Measurements from ENCODE around the gene THUMPD3. TPM values are rescaled to one million over a fixed set of nuclear protein-coding genes. Genes with fewer than 3 reads are reported as not detected.

Gene THUMPD3, protein sequence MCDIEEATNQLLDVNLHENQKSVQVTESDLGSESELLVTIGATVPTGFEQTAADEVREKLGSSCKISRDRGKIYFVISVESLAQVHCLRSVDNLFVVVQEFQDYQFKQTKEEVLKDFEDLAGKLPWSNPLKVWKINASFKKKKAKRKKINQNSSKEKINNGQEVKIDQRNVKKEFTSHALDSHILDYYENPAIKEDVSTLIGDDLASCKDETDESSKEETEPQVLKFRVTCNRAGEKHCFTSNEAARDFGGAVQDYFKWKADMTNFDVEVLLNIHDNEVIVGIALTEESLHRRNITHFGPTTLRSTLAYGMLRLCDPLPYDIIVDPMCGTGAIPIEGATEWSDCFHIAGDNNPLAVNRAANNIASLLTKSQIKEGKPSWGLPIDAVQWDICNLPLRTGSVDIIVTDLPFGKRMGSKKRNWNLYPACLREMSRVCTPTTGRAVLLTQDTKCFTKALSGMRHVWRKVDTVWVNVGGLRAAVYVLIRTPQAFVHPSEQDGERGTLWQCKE
- polyA plus RNA-seq (ENCODE audit: insufficient read length), result 27.0 TPM

DNA sequence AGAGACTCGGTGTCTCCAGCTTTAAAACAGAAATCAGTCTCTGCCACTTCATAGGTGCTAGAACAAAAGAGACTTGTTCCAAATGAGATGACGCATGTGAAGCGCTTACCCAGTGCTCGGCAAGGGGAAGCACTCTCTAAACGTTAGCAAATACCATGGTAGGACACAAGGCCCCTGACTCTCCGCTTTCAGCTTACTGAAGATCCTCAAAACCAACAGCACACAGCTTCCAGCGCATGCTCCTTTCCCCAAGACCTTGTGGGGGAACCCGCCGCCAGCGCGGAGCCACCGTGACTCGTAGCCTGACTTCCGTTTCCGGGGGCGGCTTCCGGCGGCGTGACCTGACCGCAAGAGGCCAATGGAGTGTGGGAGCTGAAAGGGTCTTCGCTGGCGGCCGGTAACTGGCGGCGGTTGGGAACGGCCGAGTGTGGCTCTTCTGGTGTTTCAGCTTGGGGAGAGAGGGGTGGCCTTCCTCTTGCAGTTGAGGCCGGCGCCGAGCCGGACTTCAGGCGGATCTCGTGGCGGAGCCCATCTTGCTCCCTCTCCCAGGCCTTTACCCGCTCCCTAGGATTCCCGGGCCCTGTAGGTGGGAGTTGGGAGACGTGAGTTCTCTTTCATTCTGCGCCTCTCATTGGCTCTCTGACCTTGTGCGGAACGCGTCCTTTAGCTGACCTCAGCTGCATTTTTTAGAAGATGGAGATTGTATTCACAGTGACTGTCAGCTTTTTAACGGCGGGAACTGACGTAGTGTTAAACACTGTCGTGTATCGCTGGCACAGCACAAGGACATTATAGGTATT lies at the start of gene THUMPD3:
Gene THUMPD3, plus strand, starts transcription at position 324 of the 800 bp plus-strand sequence. CDS start 2,015 bp downstream, outside the sequence.
- DNase-seq, result peak; percentile 90

DNA sequence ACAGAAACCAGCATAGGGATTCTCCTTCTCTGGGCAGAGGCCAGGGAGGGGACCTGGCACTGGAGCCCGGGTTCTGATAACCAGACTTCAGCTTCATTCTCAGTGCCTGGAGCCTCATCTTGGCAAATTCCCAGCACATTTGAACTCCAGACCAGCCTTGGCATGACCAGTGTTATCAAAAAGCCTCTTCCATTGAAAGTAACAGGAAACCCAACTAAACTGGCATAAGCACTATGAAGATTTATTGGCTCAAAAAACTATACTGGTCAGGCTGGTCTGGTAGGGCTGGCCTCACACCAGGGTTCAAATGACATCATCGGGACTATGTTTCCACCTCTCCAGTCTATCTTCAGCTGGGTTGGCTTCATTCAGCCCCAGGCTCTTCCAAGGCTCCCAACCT lies 48.1 kb upstream of the THUMPD3 start:
- DNase-seq, result no peak

DNA sequence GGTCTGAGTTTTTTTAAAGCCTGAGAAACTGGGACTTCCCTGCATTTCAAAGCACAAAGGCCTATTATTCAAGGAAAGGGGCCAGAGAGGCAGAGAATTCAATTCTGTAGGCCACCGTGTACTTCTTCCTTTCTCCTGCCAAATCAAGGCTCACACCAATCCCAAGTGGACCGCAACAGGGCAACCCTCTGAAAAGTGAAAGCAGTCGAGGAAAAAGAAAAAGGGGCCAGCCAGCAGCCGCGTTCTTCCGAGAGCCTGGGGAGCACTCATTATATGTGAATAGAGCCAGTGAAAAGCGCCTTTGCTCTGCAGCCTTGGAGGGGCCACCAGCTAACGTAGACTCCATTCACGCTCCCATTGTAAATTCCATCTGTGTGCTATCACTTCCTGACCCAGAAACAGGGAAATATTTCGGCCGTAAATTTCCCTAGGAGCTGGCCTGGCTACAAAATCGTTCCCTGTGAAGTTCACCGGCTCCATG lies 45.9 kb upstream of the THUMPD3 start:
- peak; percentile 78 for DNase-seq

DNA sequence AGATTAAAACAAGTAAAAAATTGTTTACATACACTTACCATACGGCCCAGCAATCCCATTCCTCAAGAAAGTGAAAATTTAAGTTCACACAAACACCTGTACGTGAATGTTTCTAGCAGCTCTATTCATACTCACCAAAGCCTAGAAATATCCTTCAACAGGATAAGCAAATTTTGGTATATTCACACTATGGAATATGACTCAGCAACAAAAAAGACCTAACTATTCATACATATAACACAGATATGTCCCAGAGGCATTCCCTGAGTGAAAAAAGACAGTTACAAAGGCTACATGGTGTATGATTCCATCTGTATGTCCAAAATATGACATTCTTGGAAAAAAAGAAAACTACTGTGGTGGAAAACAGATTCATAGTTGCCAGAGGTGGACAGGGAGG lies 40.1 kb upstream of the THUMPD3 start:
- no peak for DNase-seq

DNA sequence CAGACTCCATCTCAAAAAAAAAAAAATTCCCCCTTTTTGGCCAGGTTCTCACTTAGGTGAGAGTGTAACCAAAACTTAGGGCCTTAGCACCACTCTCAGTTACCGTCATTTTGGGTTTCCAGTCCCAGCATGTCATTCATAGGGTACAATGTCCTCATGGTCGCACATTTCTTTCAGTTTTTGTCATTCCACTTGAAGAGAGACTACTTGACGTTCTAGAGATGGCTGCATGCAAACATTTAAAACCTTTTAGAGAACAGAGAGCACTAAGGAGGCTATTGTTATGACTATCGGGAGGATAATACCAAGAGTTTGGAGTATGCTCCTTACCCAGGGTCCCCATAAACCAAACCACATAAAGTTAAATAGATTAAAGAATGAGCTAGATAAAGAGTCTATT lies 37.9 kb upstream of the THUMPD3 start:
- DNase-seq, result no peak

DNA sequence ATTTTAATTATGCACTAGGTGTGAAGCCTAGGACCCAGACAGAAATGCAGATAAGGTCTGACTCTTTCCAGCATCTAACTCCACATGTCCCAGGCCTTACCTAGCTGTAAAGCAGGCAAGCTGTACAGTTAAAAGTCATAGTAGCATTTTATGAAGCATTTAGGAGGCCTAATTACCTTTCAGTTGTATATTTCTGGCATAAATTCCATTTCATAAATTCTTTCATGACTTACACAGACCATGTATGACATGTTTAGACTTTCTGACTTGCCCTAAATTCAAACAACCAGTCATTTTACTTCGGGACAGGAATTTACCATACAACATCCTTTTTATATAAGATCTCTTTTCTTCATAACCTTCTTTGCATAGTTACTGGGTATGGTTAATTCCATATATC lies 35.3 kb upstream of the THUMPD3 start:
- DNase-seq, result no peak

DNA sequence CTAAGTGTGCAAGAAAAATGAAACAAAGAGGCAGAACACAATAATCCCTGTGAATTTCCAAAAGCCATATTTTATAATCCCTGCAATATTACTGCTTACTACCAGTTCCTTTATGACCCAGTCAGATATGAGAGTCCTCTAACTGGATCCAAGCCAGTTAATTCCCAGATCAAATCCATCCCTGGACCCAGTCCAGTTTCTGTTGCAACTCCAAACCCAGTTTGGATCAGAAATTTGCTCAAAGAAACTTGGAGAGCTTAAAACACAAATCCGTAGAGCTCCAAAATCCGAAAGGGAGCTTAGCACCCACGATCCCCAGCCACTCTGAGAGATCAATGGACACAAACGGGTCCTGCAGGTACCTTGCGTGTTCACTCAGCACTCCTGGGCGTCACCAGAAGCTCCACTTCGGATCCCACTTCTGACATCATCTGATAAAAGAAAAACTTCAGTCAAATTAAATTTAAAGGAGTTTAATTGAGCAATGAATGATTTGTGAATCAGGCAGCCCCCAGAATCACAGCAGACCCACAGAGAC lies 32.6 kb upstream of the THUMPD3 start:
- no peak for DNase-seq

DNA sequence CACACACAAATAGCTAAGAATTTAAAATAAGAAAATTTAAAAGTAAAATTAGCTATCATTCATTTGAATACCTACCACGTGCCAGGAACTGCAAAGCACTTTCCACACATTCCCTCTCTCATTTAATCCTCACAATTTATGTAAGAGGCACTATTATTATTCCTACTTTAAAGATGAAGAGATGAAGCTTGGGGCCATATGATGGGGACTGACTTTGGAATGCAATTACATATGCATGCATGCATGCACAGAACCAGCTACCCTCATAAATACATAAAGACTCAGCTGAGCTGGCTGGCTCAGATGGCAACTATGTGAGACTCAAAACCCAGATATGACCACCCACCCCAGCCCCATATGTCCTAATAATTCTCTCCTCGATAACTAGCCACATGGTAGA lies 31.7 kb upstream of the THUMPD3 start:
- no peak for DNase-seq

DNA sequence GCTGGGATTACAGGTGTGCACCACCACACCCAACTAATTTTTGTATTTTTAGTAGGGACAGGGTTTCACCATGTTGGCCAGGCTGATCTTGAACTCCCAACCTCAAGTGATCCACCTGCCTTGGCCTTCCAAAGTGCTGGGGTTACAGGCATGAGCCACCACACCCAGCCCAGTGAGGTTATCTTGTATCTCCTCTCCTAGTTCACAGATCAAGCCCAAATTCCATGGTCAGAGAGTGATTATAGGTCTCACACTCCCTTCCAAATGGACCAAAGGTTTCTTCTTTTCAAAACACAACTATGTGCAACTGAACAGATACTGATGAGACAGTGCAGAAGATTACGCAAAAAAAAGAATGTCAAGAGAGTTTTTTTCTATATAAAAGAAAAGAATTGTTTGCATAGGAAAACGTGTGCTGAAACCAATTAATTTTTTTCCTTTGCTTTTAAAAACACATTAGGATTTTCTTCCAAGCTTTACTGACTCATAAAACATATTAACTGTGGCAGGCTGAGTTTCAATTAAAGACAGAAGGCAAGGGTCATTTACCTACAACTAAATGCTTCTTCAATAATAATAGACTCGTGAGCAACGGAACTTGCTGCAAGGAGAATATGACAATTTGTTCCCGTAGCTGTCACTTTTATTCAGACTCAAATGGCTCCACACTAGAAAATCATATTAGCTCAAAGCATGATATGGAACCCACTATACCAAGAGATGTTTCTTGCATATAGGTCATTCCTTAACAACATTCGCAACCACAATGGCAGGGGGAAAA lies 30.4 kb upstream of the THUMPD3 start:
- no peak for DNase-seq

DNA sequence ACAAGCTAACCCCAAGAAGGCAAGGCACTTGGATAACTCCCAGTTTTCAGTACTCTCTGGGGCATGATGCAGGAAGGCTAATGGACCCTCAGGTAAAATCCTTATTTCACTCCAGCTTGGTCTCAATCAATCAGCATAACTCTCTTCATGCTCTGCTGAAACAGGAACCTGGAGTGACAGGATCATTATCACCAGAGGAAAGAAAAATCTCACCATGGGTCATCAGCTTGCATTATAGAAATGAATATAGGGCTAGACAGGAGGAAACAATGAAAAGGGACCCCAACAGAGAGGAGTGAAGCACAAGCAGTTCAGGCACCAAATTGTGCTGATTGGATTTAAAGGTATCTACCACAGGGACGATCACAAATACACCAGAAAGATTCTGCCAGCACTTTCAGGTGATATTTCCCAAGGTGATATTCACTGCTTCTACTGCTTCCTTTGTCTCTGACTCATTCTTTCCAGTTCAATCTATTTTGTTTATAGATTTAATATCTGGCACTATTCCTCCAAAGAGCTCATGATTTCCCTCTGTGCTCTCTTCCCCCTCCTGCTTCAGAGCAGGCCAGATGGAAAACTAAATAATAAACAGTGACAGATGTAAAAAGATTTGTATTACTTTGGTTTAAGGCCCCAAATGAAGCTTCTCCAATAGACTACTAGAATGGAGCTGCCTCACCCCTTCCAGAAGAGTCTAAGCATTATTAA lies 22.9 kb upstream of the THUMPD3 start:
- peak; percentile 34 for DNase-seq

DNA sequence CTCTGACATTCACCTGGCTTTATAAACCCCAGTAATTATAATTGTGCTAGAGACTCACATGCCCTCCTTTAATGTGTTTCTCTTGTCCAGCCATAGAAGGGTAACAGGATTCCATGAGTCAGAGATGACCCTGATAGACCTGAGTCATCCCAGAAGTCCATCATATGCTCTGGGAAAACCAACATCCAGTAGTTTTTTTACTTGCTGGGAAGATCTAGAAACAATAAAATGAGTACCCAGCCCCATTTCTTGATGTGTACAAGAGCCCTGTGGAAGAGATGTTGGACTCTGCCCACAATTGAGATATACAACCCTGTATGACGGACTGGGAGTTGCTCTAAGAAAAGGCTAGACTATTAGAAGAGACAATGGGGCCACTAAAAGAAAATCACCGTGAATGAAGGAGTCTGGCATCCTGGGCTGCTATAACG lies 22.4 kb upstream of the THUMPD3 start:
- DNase-seq, result no peak

DNA sequence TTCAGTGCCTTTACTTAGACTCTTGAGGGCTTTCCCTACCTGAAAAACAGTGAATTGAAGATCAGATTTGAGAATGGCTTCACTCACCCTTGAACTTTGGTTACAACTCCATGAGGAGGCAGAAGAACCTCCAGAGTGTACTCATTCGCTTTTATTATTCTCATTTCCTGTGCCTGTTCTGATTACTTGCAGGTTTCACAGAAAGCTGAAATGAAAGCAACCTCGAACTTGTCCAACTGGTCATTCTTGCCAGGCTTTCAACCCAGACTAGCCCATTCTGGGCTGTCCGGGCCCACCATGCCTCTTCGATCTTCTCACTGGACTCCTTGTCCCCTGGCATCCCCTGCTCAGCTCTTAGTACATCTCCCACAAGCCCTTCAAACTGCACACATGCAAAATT lies 20.2 kb upstream of the THUMPD3 start:
- DNase-seq, result no peak

DNA sequence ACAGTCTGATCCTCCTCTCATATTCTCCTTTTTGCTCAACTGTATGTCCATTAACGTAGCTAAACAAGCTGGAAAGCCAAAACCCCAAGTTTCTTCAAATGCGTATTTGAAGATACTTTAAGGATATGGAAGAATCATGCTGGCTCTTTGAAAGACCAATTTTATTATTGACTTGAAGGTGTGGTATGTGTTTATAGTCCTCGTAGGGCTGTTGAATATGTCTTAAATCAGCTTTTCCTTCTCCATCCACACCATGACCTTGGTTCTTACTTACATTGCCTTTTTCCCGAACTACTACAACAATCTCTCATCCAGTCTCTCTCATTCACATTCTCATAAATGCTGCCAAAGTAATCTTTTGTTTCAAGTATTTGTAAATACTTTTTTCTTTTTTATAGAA lies 19.7 kb upstream of the THUMPD3 start:
- DNase-seq, result no peak

DNA sequence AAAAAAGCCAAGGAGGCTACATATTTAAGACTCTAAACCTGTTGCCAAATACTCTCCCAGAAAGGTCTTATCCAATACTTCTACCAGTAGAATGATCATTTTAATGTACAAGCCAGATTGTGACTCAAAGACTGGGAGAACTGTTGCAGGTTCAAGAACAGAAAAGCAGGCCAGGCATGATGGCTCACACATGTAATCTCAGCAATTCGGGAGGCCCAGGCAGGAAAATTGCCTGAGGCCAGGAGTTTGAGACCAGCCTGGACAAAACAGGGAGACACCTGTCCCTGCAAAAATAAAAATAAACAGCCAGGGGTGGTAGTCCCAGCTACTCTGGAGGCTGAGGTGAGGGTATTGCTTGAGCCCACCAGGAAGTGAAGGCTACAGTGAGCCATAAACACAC lies 17.8 kb upstream of the THUMPD3 start:
- no peak for DNase-seq

DNA sequence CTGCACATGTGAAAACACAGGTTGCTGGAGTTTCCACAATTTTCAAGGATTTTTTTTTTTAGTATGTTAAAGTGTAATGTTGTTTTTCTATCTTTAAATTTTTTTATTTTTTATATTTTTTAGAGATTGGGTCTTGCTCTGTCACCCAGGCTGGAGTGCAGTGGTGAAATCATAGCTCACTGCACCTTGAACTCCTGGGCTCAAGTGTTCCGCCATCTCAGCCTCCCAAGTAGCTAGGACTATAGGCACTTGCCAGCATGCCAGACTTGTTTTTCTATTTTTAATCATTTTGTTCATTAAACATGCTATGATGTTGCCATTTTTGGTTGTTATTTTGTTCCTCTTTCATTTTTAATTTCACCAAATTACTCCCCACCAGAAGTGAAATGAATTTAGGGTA lies 16.7 kb upstream of the THUMPD3 start:
- no peak for DNase-seq

DNA sequence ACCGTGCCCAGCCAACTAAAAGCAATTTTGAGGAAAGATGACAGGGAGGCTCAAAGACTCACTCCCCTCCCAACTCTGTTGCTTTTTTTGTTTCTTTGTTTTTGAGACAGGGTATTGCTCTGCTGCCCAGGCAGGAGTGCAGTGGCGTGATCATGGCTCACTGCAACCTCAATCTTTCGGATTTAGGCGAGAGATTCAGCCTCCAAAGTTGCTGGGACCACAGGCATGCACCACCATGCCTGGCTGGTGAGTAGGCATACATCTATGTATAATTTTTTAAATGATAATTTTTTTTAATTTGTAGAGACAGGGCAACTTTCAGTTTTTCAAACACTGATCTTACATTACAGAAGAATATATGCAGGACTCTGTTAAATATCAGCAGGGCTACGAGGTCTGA lies 15.8 kb upstream of the THUMPD3 start:
- DNase-seq, result no peak

DNA sequence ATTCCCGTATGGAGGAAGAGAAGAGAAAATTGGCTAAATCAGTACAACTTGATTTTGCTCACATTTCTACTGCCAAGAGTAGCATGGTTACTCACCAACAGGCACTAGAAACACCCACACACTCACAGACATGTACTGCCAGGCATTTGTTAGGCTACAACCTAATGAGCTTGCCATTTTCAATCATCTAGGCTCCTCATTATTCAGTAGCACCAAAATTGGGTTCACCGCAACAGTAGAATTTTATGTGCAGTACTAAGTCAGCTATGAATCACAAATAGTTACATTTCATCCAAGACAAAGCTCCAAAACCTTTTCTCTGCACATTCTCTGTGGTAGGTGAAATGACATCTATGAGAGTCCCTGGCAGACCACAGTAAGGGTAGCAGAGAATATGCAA lies 15.0 kb upstream of the THUMPD3 start:
- no peak for DNase-seq

DNA sequence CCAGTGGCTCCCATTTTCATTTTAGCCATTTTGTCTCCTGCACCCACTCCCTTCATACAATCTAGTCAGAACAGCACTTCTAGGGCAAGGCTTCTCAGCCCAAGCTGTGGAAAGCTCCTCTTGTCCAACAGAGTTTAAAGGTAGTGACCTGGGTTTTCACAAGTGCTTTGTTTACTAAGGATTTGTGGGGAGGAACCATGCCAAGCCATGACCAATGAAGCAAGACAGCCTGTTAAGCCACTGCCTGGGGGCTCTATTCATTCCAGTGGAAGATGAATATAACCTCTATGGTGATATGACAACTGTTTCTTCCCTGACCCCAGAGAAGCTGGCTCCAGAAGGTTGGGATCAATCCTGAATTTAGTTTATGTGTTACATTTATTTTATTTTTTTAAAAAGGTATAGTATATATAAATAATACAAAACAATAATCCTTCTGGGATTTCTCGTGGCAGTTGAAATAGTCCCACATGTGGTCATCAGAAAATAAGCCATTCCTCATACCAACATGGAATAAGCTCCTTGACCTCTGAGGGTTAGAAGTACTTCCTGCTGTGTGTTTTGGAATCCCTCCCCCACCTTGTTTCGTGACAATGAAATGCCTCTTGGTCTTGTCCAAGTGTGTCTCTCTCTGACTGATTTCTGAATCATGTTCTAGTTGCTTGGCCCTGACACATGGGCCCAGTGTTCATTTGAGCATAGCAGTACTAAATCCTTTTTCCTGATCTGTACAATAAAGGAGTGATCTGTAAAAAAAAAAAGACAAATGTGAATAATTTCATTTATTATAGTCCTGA lies 13.3 kb upstream of the THUMPD3 start:
- DNase-seq, result no peak

DNA sequence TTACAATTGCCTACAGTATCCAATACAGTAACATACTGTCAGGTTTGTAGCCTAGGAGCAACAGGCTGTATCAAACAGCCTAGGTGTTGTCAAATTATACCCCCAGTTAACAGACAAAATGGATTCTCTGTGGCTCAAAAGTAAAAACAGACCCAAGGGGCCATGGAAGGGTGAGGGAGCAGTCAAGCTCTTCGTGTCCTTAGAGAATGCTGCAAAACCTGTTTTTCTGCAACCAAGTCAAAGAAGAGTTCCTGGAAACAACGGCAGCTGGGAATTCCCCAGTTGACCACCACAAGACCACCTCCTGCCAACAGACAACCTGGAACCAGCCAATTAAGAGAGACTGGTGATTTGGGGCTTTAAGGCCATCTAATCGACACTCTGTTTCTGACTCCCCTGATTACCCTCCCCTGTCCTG lies 11.1 kb upstream of the THUMPD3 start:
- DNase-seq, result no peak

DNA sequence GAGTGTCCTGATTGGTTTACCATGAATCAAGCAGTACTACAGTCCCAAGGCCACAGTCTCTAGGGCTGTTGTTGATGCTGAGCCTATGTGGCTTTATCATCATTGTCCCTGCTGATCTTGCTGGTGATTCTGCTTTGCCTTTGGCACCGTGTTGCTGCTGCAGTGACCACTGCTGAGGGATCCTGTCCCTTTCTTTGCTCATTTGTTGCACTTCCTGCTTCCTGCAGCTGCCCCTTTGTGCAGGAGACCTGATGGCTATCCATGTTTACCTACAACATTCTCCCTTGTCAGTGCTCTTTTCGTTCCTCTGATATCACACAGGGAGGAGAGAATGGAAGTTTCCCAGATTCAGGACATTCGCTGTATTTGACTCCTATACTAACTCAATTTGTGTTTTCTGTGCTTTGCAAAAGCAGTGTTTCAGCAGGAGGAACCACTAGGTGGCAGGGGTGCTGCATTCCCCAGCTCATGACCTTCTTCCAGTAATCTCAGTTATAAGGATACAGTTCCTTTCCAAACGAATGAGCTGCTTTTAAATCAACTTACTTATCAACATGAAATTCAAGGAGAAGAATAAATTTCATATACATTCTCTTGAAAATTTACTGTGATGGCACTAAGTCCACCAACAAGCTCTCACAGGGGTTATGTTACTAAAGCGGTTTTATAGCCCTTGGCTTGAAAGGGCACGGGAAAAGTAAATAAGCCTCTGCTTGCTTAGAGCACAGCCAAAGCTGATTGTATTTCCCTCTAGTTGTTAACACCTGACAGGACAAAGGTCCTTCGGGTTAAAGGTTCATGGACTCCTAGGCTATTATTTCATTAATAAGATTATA lies 9.7 kb upstream of the THUMPD3 start:
- peak; percentile 78 for DNase-seq
